ENCODE data around the gene TRAF4. TPM values are rescaled to one million over a fixed set of nuclear protein-coding genes. Genes with fewer than 3 reads are reported as not detected.

TRAF4 gene
- total and polyA plus RNA-seq, 9 of the 15 experiments (the other 6 are each of a cell fraction or from before 2014, with no cell fraction given) = 2.4 to 147 (median 72.4) TPM

DNA sequence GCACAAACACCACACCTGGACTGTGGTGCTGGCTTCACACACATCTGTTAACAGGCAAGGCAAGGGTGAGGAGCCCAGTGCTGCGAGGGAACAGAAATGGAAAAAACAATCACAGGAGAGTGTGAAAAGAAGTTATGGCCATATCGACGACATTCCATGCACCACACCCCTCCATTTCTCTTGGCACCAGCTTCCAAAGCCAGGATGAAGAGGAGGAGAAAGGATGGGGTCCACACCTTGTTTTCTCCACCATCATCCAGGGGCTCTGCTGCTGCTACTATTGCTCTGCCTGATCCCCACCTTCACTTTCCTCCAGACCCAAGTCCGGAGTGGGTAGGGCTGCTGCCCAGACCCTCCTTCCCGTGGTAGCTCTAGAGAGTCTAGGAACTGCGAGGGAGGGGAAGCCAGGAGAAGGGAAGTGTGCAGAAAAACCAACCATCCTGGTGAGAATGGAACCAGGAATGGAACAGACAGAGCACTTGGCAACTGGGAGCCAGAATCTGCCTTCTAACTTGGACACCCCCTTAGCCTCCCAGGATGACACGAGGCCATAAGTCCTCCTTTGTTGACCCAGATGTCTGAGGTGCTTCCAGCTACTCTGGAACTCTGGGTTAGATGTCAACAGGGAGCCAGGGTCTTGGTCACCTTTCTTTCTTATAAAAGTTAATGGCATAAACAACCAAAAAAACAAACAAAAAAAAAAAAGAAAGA is 31.0 kb upstream of the TRAF4 start (continued):
- TF ChIP-seq ZNF76 (CRISPR knock-in tag; IDR thresholded peaks at IDR 0.05; ENCODE audit: borderline replicate concordance) (no peak), RBM25 (IDR thresholded peaks at IDR 0.05; ENCODE audit: low read depth, low read length, severe bottlenecking) (no peak)
- TF ChIP-seq, protein P1, sequence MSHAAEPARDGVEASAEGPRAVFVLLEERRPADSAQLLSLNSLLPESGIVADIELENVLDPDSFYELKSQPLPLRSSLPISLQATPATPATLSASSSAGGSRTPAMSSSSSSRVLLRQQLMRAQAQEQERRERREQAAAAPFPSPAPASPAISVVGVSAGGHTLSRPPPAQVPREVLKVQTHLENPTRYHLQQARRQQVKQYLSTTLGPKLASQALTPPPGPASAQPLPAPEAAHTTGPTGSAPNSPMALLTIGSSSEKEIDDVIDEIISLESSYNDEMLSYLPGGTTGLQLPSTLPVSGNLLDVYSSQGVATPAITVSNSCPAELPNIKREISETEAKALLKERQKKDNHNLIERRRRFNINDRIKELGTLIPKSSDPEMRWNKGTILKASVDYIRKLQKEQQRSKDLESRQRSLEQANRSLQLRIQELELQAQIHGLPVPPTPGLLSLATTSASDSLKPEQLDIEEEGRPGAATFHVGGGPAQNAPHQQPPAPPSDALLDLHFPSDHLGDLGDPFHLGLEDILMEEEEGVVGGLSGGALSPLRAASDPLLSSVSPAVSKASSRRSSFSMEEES (CRISPR knock-in tag; IDR thresholded peaks at IDR 0.05) = no peak
- TF ChIP-seq, protein P2, sequence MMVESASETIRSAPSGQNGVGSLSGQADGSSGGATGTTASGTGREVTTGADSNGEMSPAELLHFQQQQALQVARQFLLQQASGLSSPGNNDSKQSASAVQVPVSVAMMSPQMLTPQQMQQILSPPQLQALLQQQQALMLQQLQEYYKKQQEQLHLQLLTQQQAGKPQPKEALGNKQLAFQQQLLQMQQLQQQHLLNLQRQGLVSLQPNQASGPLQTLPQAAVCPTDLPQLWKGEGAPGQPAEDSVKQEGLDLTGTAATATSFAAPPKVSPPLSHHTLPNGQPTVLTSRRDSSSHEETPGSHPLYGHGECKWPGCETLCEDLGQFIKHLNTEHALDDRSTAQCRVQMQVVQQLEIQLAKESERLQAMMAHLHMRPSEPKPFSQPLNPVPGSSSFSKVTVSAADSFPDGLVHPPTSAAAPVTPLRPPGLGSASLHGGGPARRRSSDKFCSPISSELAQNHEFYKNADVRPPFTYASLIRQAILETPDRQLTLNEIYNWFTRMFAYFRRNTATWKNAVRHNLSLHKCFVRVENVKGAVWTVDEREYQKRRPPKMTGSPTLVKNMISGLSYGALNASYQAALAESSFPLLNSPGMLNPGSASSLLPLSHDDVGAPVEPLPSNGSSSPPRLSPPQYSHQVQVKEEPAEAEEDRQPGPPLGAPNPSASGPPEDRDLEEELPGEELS (CRISPR knock-in tag; IDR thresholded peaks at IDR 0.05; ENCODE audit: borderline replicate concordance) = 0 out of 2 replicates have a peak, but pooled peaks have one; percentile 27
- TF ChIP-seq, protein P3, sequence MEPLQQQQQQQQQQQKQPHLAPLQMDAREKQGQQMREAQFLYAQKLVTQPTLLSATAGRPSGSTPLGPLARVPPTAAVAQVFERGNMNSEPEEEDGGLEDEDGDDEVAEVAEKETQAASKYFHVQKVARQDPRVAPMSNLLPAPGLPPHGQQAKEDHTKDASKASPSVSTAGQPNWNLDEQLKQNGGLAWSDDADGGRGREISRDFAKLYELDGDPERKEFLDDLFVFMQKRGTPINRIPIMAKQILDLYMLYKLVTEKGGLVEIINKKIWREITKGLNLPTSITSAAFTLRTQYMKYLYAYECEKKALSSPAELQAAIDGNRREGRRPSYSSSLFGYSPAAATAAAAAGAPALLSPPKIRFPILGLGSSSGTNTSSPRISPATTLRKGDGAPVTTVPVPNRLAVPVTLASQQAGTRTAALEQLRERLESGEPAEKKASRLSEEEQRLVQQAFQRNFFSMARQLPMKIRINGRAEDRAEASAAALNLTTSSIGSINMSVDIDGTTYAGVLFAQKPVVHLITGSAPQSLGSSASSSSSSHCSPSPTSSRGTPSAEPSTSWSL (CRISPR knock-in tag; IDR thresholded peaks at IDR 0.05; ENCODE audit: borderline replicate concordance) = no peak
- TF ChIP-seq, protein P4, sequence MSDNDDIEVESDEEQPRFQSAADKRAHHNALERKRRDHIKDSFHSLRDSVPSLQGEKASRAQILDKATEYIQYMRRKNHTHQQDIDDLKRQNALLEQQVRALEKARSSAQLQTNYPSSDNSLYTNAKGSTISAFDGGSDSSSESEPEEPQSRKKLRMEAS (CRISPR knock-in tag; IDR thresholded peaks at IDR 0.05) = 0 out of 2 replicates have a peak, but pooled peaks have one; percentile 14

Data from K562 (cell line).